Esophagus muscularis mucosa (tissue), 3 donors: ENCODE measurements around the gene INPP5A.

Experiments
- POLR2AphosphoS5 ChIP-seq, 2 donors: sonication (generic); formaldehyde crosslinking; IDR thresholded peaks; one replicate each; pipeline ENCODE4 v1.6.1; 2017; ENCODE audit warnings: antibody characterized with exemption in 2 of 2
- TF ChIP-seq, protein P1 (sequence below), 3 experiments: fragments of 200-600 bp in 2 of 3; fragments of 450-650 bp in 1 of 3; sonication (generic) in 2 of 3; IDR thresholded peaks; one replicate each; pipeline ENCODE4 v1.5.1; 2017 to 2019; ENCODE audit warnings: antibody characterized with exemption in 3 of 3, mild to moderate bottlenecking in 2 of 3, moderate library complexity in 1 of 3

DNA sequence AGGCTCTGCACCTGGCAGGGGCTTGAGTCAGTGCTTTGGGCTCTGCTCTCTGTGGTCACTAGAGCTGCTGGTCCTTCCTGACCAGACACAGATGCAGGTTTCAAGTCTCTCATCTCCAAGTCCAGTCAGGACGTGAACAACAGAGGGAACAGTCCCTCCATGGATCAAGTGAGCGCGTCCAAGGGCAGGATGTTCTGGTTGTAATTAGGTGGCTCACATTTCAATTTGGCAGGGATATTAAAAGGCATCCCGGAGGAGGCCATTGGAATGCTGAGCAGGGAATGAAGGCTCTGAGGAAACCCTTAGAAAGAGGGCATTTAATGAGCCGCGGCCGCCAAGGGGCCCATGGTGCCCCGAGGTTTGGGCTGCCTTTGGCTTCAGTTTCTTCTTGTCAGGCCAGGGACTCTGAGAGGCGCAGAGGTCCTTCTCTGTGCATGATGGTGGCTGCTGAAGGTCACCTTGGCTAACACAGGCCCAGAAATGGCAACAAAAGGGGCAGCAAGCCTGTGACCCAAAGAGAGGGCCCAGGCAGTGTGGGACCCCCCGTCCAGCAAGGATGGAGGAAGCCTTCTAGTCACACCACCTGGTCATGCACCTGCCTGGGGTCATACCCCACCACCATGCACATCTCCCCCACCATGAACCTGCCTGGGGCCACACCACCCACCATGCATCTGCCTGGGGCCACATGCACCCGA lies 30.7 kb upstream of the INPP5A start:
- TF ChIP-seq, protein P1, sequence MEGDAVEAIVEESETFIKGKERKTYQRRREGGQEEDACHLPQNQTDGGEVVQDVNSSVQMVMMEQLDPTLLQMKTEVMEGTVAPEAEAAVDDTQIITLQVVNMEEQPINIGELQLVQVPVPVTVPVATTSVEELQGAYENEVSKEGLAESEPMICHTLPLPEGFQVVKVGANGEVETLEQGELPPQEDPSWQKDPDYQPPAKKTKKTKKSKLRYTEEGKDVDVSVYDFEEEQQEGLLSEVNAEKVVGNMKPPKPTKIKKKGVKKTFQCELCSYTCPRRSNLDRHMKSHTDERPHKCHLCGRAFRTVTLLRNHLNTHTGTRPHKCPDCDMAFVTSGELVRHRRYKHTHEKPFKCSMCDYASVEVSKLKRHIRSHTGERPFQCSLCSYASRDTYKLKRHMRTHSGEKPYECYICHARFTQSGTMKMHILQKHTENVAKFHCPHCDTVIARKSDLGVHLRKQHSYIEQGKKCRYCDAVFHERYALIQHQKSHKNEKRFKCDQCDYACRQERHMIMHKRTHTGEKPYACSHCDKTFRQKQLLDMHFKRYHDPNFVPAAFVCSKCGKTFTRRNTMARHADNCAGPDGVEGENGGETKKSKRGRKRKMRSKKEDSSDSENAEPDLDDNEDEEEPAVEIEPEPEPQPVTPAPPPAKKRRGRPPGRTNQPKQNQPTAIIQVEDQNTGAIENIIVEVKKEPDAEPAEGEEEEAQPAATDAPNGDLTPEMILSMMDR (IDR thresholded peaks at IDR 0.05), result no peak
- peak in 1 of 2 donors; percentile 33 for TF ChIP-seq POLR2AphosphoS5 (IDR thresholded peaks at IDR 0.05)
